Prostate gland (tissue), 2 donors: ENCODE data around the gene GADD45B.

Experiments
- CTCF ChIP-seq, 4 experiments: fragments of 200-600 bp in 2 of 4; fragments of 450-650 bp in 2 of 4; sonication (generic) in 2 of 4; IDR thresholded peaks; 1 replicate in 3 of 4; 2 replicates in 1 of 4; pipeline ENCODE4 v1.5.1; 2016 to 2019; ENCODE audit warnings: antibody characterized with exemption in 4 of 4, mild to moderate bottlenecking in 2 of 4, moderate library complexity in 2 of 4
- POLR2A ChIP-seq: fragments of 450-650 bp; IDR thresholded peaks from one replicate; pipeline ENCODE4 v1.6.1; 2016; ENCODE audit warnings: antibody characterized with exemption, mild to moderate bottlenecking
- POLR2AphosphoS5 ChIP-seq: sonication (generic); formaldehyde crosslinking; IDR thresholded peaks from one replicate; pipeline ENCODE4 v1.6.1; 2017; ENCODE audit warnings: antibody characterized with exemption

- TF ChIP-seq CTCF (IDR thresholded peaks at IDR 0.05) (no peak), POLR2A (no peak), POLR2AphosphoS5 (peak; percentile 6)
Measured at GRCh38 chr19:2500841-2501261, 24.9 kb downstream of the GADD45B start.
